HepG2 (cell line): Measurements from ENCODE around the gene DUSP9. TPM values are rescaled to one million over a fixed set of nuclear protein-coding genes. Genes with fewer than 3 reads are reported as not detected.

Experiments
- ATF3 ChIP-seq: sonication (generic); formaldehyde crosslinking; IDR thresholded peaks from 2 replicates; pipeline ENCODE4 v1.4.0; 2020; ENCODE audit warnings: missing genetic modification reagents
- BORCS8-MEF2B ChIP-seq: sonication (generic); formaldehyde crosslinking; IDR thresholded peaks from 2 replicates; pipeline ENCODE4 v1.8.0; 2022; ENCODE audit warnings: mild to moderate bottlenecking, missing genetic modification reagents
- CAMTA2 ChIP-seq: sonication (generic); formaldehyde crosslinking; IDR thresholded peaks from 2 replicates; pipeline ENCODE4 v1.4.0; 2020; ENCODE audit warnings: mild to moderate bottlenecking, missing genetic modification reagents, borderline replicate concordance
- CBX2 ChIP-seq, 2 experiments: fragments of 200-600 bp in 1 of 2; sonication (generic); formaldehyde crosslinking in 1 of 2; IDR thresholded peaks; 2 replicates each; pipeline versions ENCODE4 v1.7.0 to v1.8.1; 2018 to 2022; ENCODE audit warnings: low read depth in 2 of 2, low read length in 1 of 2, mild to moderate bottlenecking in 1 of 2, missing genetic modification reagents in 1 of 2
- CENPBD1 ChIP-seq: sonication (generic); formaldehyde crosslinking; IDR thresholded peaks from 2 replicates; pipeline ENCODE4 v1.8.0; 2022; ENCODE audit warnings: missing genetic modification reagents, low read depth, mild to moderate bottlenecking, borderline replicate concordance
- CENPT ChIP-seq: sonication (generic); formaldehyde crosslinking; IDR thresholded peaks from 2 replicates; pipeline ENCODE4 v1.8.0; 2022; ENCODE audit warnings: low read depth, mild to moderate bottlenecking, moderate library complexity, missing genetic modification reagents
- JUND ChIP-seq: sonication (generic); formaldehyde crosslinking; IDR thresholded peaks from 2 replicates; pipeline ENCODE4 v1.8.0; 2022; ENCODE audit warnings: mild to moderate bottlenecking, missing genetic modification reagents
- KDM2A ChIP-seq: sonication (generic); formaldehyde crosslinking; IDR thresholded peaks from 2 replicates; pipeline ENCODE4 v1.4.0; 2020; ENCODE audit warnings: low read depth, missing genetic modification reagents, borderline replicate concordance
- KLF15 ChIP-seq: sonication (generic); formaldehyde crosslinking; IDR thresholded peaks from 2 replicates; pipeline ENCODE4 v1.8.1; 2023; ENCODE audit warnings: borderline replicate concordance, mild to moderate bottlenecking, inconsistent platforms, missing genetic modification reagents, mixed read lengths
- MXD4 ChIP-seq: IDR thresholded peaks from 2 replicates; pipeline ENCODE4 v1.6.1; 2016; ENCODE audit warnings: mild to moderate bottlenecking, missing biosample characterization, missing genetic modification reagents
- NBN ChIP-seq: fragments of 450-650 bp; conservative IDR thresholded peaks from 2 replicates; pipeline ENCODE4 v1.6.1; 2017
- NFKBIZ ChIP-seq: IDR thresholded peaks from 2 replicates; pipeline ENCODE4 v1.6.1; 2018; ENCODE audit warnings: missing genetic modification reagents, missing compliant biosample characterization
- NR2C2 ChIP-seq: sonication (generic); formaldehyde crosslinking; IDR thresholded peaks from 2 replicates; pipeline ENCODE4 v1.4.0; 2020; ENCODE audit warnings: missing genetic modification reagents, mild to moderate bottlenecking, moderate library complexity, borderline replicate concordance
- NR3C1 ChIP-seq: sonication (generic); formaldehyde crosslinking; IDR thresholded peaks from 2 replicates; pipeline ENCODE4 v1.4.0; 2020; ENCODE audit warnings: missing genetic modification reagents
- PHF21A ChIP-seq: sonication (generic); formaldehyde crosslinking; IDR thresholded peaks from 2 replicates; pipeline ENCODE4 v1.5.0; 2020; ENCODE audit warnings: mild to moderate bottlenecking, missing genetic modification reagents
- RBAK ChIP-seq: sonication (generic); formaldehyde crosslinking; IDR thresholded peaks from 2 replicates; pipeline ENCODE4 v1.5.1; 2020; ENCODE audit warnings: mild to moderate bottlenecking, missing genetic modification reagents
- REL ChIP-seq: sonication (generic); formaldehyde crosslinking; conservative IDR thresholded peaks from 2 replicates; pipeline ENCODE4 v1.8.0; 2022; ENCODE audit warnings: mild to moderate bottlenecking, missing genetic modification reagents, moderate library complexity
- RXRB ChIP-seq: IDR thresholded peaks from 2 replicates; pipeline ENCODE4 v1.6.1; 2016; ENCODE audit warnings: borderline replicate concordance, missing genetic modification reagents, missing compliant biosample characterization
- SIN3B ChIP-seq: fragments of 150-350 bp; IDR thresholded peaks from 2 replicates; pipeline ENCODE4 v1.6.1; 2014; ENCODE audit warnings: low read length
- SNAPC5 ChIP-seq: sonication (generic); formaldehyde crosslinking; IDR thresholded peaks from 2 replicates; pipeline ENCODE4 v1.8.1; 2023; ENCODE audit warnings: mild to moderate bottlenecking, missing genetic modification reagents, borderline replicate concordance
- SSRP1 ChIP-seq: IDR thresholded peaks from 2 replicates; pipeline ENCODE4 v1.6.1; 2016; ENCODE audit warnings: control low read depth
- TERF1 ChIP-seq: sonication (generic); formaldehyde crosslinking; IDR thresholded peaks from 2 replicates; pipeline ENCODE4 v1.8.0; 2022; ENCODE audit warnings: mild to moderate bottlenecking, missing genetic modification reagents, moderate library complexity
- ZBTB20 ChIP-seq: sonication (generic); formaldehyde crosslinking; IDR thresholded peaks from 2 replicates; pipeline ENCODE4 v1.8.1; 2023; ENCODE audit warnings: missing genetic modification reagents, low read depth, mild to moderate bottlenecking, borderline replicate concordance
- ZBTB42 ChIP-seq: sonication (generic); formaldehyde crosslinking; IDR thresholded peaks from 2 replicates; pipeline ENCODE4 v1.5.0; 2020; ENCODE audit warnings: mild to moderate bottlenecking, missing genetic modification reagents
- ZNF124 ChIP-seq: sonication (generic); formaldehyde crosslinking; IDR thresholded peaks from 2 replicates; pipeline ENCODE4 v1.4.0; 2020; ENCODE audit warnings: missing genetic modification reagents
- ZNF468 ChIP-seq: sonication (generic); formaldehyde crosslinking; IDR thresholded peaks from 2 replicates; pipeline ENCODE4 v1.8.0; 2022; ENCODE audit warnings: mild to moderate bottlenecking, moderate library complexity, missing genetic modification reagents
- ZNF576 ChIP-seq: sonication (generic); formaldehyde crosslinking; IDR thresholded peaks from 2 replicates; pipeline ENCODE4 v1.4.0; 2020; ENCODE audit warnings: mild to moderate bottlenecking, missing genetic modification reagents
- ZNF577 ChIP-seq: sonication (generic); formaldehyde crosslinking; IDR thresholded peaks from 2 replicates; pipeline ENCODE4 v1.4.0; 2020; ENCODE audit warnings: mild to moderate bottlenecking, low read depth, missing genetic modification reagents, borderline replicate concordance
- ZNF703 ChIP-seq: sonication (generic); formaldehyde crosslinking; IDR thresholded peaks from 2 replicates; pipeline ENCODE4 v1.5.1; 2020; ENCODE audit warnings: missing genetic modification reagents, mild to moderate bottlenecking, moderate library complexity, borderline replicate concordance
- ZNF780A ChIP-seq: sonication (generic); formaldehyde crosslinking; IDR thresholded peaks from 2 replicates; pipeline ENCODE4 v1.8.0; 2022; ENCODE audit warnings: mild to moderate bottlenecking, missing genetic modification reagents, moderate library complexity
- polyA plus RNA-seq, 8 experiments: library from polyadenylated mRNA; depleted of rRNA in 3 of 8; stranded (reverse) in 7 of 8; unstranded in 1 of 8; fragments of >200 nt; fragmentation: Illumina TruSeq in 4 of 8; extraction: Trizol in 4 of 8; gene quantifications; 2 replicates each; pipeline versions ENCODE4 v1.2.1 to v1.2.3, GENCODE V29; 2011 to 2016; ENCODE audit warnings: low read depth in 4 of 8, missing spikeins in 1 of 8, mixed read lengths in 1 of 8; ENCODE audit not compliant: insufficient read depth in 1 of 8
- total RNA-seq, 5 experiments: library from RNA; depleted of rRNA; stranded (reverse); fragments of >200 nt; fragmentation: Illumina TruSeq; extraction: Trizol; gene quantifications; 2 replicates each; pipeline ENCODE4 v1.2.3, GENCODE V29; 2016; ENCODE audit warnings: low read depth in 1 of 5

DUSP9 gene
- total and polyA plus RNA-seq, 2 of the 13 experiments (the other 11 are each of a cell fraction or from before 2014, with no cell fraction given), result 235 to 435 TPM

- TF ChIP-seq TERF1 (CRISPR knock-in tag), result no peak
- peak; percentile 75 for TF ChIP-seq JUND (CRISPR knock-in tag)
- TF ChIP-seq ZNF577 (CRISPR knock-in tag), result no peak
- TF ChIP-seq CAMTA2 (CRISPR knock-in tag), result no peak
- TF ChIP-seq ZNF468 (CRISPR knock-in tag), result no peak
- TF ChIP-seq ZBTB20, result no peak
- TF ChIP-seq MXD4 (CRISPR knock-in tag), result no peak; the same call in 1 of the 2 replicates
- no peak for TF ChIP-seq SNAPC5 (CRISPR knock-in tag)
- no peak for TF ChIP-seq CENPT (CRISPR knock-in tag)
- TF ChIP-seq NR2C2 (CRISPR knock-in tag), result peak; percentile 77
- no peak for TF ChIP-seq SIN3B
- peak; percentile 93 for TF ChIP-seq RXRB (CRISPR knock-in tag)
- no peak for TF ChIP-seq SSRP1 (CRISPR knock-in tag)
- TF ChIP-seq ZNF703 (CRISPR knock-in tag), result 0 out of 2 replicates have a peak, but pooled peaks have one; percentile 2
- no peak; the same call in 1 of the 2 replicates for TF ChIP-seq REL (CRISPR knock-in tag)
- no peak for TF ChIP-seq ATF3 (CRISPR knock-in tag)
- no peak for TF ChIP-seq NR3C1 (CRISPR knock-in tag)
- TF ChIP-seq NBN, result no peak
- TF ChIP-seq CENPBD1, result no peak
- no peak for TF ChIP-seq KLF15 (CRISPR knock-in tag)
- no peak for TF ChIP-seq ZBTB42
- no peak for TF ChIP-seq BORCS8-MEF2B (CRISPR knock-in tag)
- peak; percentile 15; the same call in 1 of the 2 replicates for TF ChIP-seq KDM2A (CRISPR knock-in tag)
- TF ChIP-seq ZNF780A, result no peak; the same call in 1 of the 2 replicates
- TF ChIP-seq ZNF576 (CRISPR knock-in tag), result no peak
- no peak for TF ChIP-seq RBAK (CRISPR knock-in tag)
- TF ChIP-seq PHF21A (CRISPR knock-in tag), result peak; percentile 14; the same call in 1 of the 2 replicates
- no peak for TF ChIP-seq NFKBIZ (CRISPR knock-in tag)
- TF ChIP-seq CBX2 (IDR thresholded peaks at IDR 0.05; ENCODE audit: low read depth, low read length), result no peak
- TF ChIP-seq CBX2 (CRISPR knock-in tag; IDR thresholded peaks at IDR 0.05; ENCODE audit: low read depth), result no peak
- TF ChIP-seq ZNF124 (CRISPR knock-in tag), result no peak
These were observed 23.5 kb upstream of the DUSP9 start (continued) for GRCh38 chrX:153623310-153624029.
